Ovary (tissue), 9 donors: Measurements from ENCODE around the gene CTSH. TPM values are rescaled to one million over a fixed set of nuclear protein-coding genes. Genes with fewer than 3 reads are reported as not detected.
A peak's percentile ranks its signal among the peaks of the same experiment; 100 is the strongest.

Source experiments
- DNase-seq, 5 donors: peaks; one replicate each; pipeline ENCODE4 v3.0.0-alpha.2; 2019 to 2020
- H3K27ac ChIP-seq, 2 donors: fragments of 200-600 bp; one replicate each; pipeline versions ENCODE4 v1.5.1 to v1.8.0; 2019 to 2022
- H3K27me3 ChIP-seq: fragments of 200-600 bp; one replicate; pipeline ENCODE4 v1.8.0; 2022
- H3K36me3 ChIP-seq: fragments of 200-600 bp; sonication (generic); one replicate; pipeline ENCODE4 v1.5.1; 2019
- H3K4me1 ChIP-seq: one replicate; pipeline ENCODE4 v1.8.1; 2013; ENCODE audit warnings: mild to moderate bottlenecking, moderate library complexity; ENCODE audit not compliant: insufficient read depth
- H3K4me3 ChIP-seq: fragments of 200-600 bp; sonication (generic); one replicate; pipeline ENCODE4 v1.5.1; 2017
- H3K9me3 ChIP-seq, 2 donors: fragments of 200-600 bp in 1 of 2; sonication (generic) in 1 of 2; one replicate each; pipeline versions ENCODE4 v1.5.1 to v1.8.1; 2013 to 2019; ENCODE audit warnings: mild to moderate bottlenecking in 1 of 2, moderate library complexity in 1 of 2
- EP300 ChIP-seq: sonication (generic); formaldehyde crosslinking; IDR thresholded peaks from one replicate; pipeline ENCODE4 v1.6.1; 2017; ENCODE audit warnings: antibody characterized with exemption
- POLR2A ChIP-seq: fragments of 450-650 bp; IDR thresholded peaks from one replicate; pipeline ENCODE4 v1.6.1; 2017; ENCODE audit warnings: antibody characterized with exemption, mild to moderate bottlenecking, moderate library complexity
- WGBS, 3 donors: extraction: QIAGEN DNeasy Blood & Tissue Kit in 1 of 3; methylation state at CpG; one replicate each; pipeline versions ENCODE4 v1.1.5 to v1.1.7; 2013 to 2017; 5-methylcytosine and 5-hydroxymethylcytosine counted together
- intact Hi-C, 4 donors: fragments of 100-400 bp; cut with DNase I; formaldehyde crosslinking; loops; one replicate each; pipeline versions ENCODE4 v1.11.0 to v1.15.1; 2022 to 2023
- polyA plus RNA-seq, 2 donors: library from polyadenylated mRNA; stranded (reverse); fragments of 200-250 nt in 1 of 2; fragments of 350-450 nt in 1 of 2; fragmentation: Illumina TruSeq in 1 of 2; extraction: RNeasy Lipid Tissue Mini Kit (QIAGEN cat#74804) in 1 of 2; gene quantifications; one replicate each; pipeline ENCODE4 v1.2.3, GENCODE V29; 2013 to 2014
- total RNA-seq, 7 donors: library from RNA; depleted of rRNA in 2 of 7; stranded (reverse); fragments of >200 nt in 2 of 7; fragmentation: NEBNext Ultra II Directional in 3 of 7; extraction: Animal tissue kit (Norgen Biotek cat#: 25700) in 3 of 7; gene quantifications; one replicate each; pipeline versions ENCODE4 v1.1.0 to v1.2.4, GENCODE V29; 2016 to 2023
- TF ChIP-seq, protein P1 (sequence below), 3 donors: fragments of 450-650 bp in 2 of 3; fragments of 200-600 bp in 1 of 3; IDR thresholded peaks; one replicate each; pipeline versions ENCODE4 v1.5.1 to v1.8.0; 2016 to 2022; ENCODE audit warnings: antibody characterized with exemption in 3 of 3, mild to moderate bottlenecking in 1 of 3
- donor health status: DM: no; HTN: no; CAD: no; lungs with moderate emphysema.
- donor health status: DM: no; HTN: no; CAD: no.
- donor health status: Bipolar disorder and iron deficiency.
- donor health status: DM: yes; HTN: yes; CAD: no.
- donor health status: DM: no; HTN: no; CAD: no.
- donor health status: DM: yes; HTN: yes; CAD: no.

CTSH gene
- total and polyA plus RNA-seq, 9 donors: 84.3 to 197 (median 140) TPM

DNA sequence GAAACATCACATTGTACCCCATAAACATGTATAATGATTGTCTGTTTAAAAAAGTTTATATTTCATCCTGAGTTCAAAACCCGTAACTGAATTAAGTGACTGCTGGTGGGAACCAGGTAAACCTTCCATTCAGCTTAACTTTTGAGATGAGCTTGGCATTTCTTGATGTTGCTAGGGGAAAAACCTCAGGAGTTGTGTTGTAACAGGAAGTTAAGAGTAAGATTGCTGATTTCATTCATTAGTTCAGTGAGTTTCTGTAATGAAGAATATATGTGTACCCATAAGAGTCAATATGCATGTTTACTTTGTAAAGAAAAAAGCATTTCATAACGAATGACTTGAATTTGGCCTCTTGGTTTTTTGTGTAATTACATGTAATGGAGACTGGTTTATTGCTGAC, 32.5 kb downstream of the CTSH start:
- WGBS, 3 donors: 85 to 88% (median 85%) methylated on average over 2 of the region's 2 CpGs
- intact Hi-C loops: loop anchor here in 2 of 4 donors (5.0 to 10.0 kb wide), 2 partner anchors 70 to 272 kb away; no protein-coding TSS in a partner anchor
- no peaks in the 10 kb centered on the region for H3K27me3 ChIP-seq
- no peak overlapping the region for H3K27ac ChIP-seq
- no peaks in the 10 kb centered on the region for H3K9me3 ChIP-seq
- no peaks in the 10 kb centered on the region for H3K36me3 ChIP-seq
- TF ChIP-seq EP300: no peak
- TF ChIP-seq, protein P1, sequence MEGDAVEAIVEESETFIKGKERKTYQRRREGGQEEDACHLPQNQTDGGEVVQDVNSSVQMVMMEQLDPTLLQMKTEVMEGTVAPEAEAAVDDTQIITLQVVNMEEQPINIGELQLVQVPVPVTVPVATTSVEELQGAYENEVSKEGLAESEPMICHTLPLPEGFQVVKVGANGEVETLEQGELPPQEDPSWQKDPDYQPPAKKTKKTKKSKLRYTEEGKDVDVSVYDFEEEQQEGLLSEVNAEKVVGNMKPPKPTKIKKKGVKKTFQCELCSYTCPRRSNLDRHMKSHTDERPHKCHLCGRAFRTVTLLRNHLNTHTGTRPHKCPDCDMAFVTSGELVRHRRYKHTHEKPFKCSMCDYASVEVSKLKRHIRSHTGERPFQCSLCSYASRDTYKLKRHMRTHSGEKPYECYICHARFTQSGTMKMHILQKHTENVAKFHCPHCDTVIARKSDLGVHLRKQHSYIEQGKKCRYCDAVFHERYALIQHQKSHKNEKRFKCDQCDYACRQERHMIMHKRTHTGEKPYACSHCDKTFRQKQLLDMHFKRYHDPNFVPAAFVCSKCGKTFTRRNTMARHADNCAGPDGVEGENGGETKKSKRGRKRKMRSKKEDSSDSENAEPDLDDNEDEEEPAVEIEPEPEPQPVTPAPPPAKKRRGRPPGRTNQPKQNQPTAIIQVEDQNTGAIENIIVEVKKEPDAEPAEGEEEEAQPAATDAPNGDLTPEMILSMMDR (IDR thresholded peaks at IDR 0.05): no peak
- no peak for TF ChIP-seq POLR2A
- no peak overlapping the region for H3K4me3 ChIP-seq
- no peak for DNase-seq
- H3K4me1 ChIP-seq: peaks cover 4% of the 10 kb centered on the region

DNA sequence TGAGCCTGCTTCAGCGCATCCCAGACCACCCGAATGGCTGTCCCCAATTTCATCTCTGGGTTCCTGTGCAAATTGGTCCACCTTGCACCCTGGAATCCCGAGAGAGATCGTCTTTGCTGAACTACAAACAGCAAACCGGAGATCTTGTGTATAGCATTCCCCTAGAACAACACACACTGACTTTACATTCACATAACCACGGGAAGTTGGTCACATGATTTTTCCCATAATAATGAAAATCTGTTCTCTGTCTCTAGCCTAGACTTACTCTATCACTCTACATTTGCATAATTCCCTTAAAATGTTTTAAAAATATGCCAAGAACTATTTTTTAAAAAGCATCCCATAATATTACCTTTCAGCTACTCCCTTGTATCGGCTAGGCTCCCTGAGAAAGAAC, 34.6 kb downstream of the CTSH start:
- no peaks in the 10 kb centered on the region for H3K9me3 ChIP-seq
- no peak overlapping the region for H3K4me3 ChIP-seq
- H3K27ac ChIP-seq: no peak overlapping the region
- peaks cover 4% of the 10 kb centered on the region for H3K4me1 ChIP-seq
- TF ChIP-seq EP300 (no peak), POLR2A (no peak)
- TF ChIP-seq, protein P1 (IDR thresholded peaks at IDR 0.05): no peak
- no peaks in the 10 kb centered on the region for H3K27me3 ChIP-seq
- no peak for DNase-seq
- intact Hi-C loops: loop anchor here in 2 of 4 donors (5.0 to 10.0 kb wide), 2 partner anchors 72 to 275 kb away; no protein-coding TSS in a partner anchor
- WGBS, 3 donors: 66 to 70% (median 67%) methylated on average over 7 of the region's 7 CpGs
- H3K36me3 ChIP-seq: no peaks in the 10 kb centered on the region

DNA sequence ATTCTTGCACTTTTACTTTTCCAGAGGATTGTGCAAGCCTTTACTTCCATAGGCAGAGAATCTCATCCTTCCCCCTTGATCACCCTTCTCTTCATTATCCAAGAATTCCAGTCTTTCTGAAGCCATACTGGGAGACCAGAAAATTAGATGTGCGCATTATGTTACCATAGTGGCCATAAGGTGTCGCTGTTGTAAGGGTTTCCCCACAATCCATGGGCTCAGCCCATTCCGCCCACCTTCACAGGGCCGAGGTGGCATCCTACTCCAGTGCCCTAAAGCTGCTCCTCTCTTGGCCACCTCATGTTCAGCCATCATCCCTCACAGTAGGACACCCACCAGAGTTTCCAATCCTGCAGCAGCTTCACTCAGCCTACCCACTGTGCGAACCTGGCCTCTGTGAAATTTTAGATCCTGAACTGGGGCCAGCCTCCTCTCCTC, 35.0 kb downstream of the CTSH start:
- TF ChIP-seq POLR2A: no peak
- TF ChIP-seq, protein P1 (IDR thresholded peaks at IDR 0.05): peak; percentile 37 to 68 (median 46)
- TF ChIP-seq EP300: no peak
- peak in 2 of 5 donors; percentile 44 to 58 for DNase-seq

GRCh38 chr15:78909160-78909695, 35.6 kb downstream of the CTSH start:
- no peak for DNase-seq
- WGBS, 3 donors: 43 to 55% (median 48%) methylated on average over 3 of the region's 3 CpGs
- Histone ChIP-seq H3K27ac (no peak overlapping the region), H3K4me1 (peaks cover 4% of the 10 kb centered on the region), H3K4me3 (no peak overlapping the region), H3K9me3 (no peaks in the 10 kb centered on the region), H3K27me3 (no peaks in the 10 kb centered on the region), H3K36me3 (no peaks in the 10 kb centered on the region)
- intact Hi-C loops: no loop called here
- no peak for TF ChIP-seq POLR2A

More for the DNA sequence above, 35.0 kb downstream of the CTSH start:
- intact Hi-C loops: loop anchor here in 2 of 4 donors (5.0 to 10.0 kb wide), 2 partner anchors 72 to 275 kb away; no protein-coding TSS in a partner anchor
- Histone ChIP-seq H3K4me1 (peaks cover 4% of the 10 kb centered on the region), H3K27ac (no peak overlapping the region), H3K4me3 (no peak overlapping the region), H3K9me3 (no peaks in the 10 kb centered on the region), H3K36me3 (no peaks in the 10 kb centered on the region), H3K27me3 (no peaks in the 10 kb centered on the region)
- 56 to 61% (median 60%) methylated on average over 5 of the region's 5 CpGs for WGBS, 3 donors

DNA sequence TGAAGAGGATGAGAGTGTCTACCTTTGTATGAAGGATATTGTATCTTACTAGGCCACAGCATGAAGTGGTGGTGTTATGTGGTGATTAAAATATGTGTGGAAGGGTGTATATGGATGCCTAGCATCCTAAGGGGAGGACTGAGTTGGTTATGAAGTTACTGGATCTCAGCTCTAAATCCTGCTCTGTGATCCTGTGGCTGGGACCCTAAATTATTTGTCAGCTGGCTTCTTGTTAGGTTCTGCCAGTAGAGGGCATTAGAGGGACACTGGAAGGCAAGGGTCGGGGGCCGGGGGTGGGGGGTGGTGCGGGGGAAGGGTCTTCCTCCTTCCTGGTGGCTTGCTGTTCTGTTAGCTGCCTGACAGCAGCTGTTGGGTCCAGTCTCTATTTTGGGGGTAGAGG, 37.3 kb downstream of the CTSH start:
- H3K4me3 ChIP-seq: no peak overlapping the region
- WGBS, 3 donors: 32 to 40% (median 39%) methylated on average over 3 of the region's 3 CpGs
- intact Hi-C loops: no loop called here
- H3K36me3 ChIP-seq: no peaks in the 10 kb centered on the region
- TF ChIP-seq, protein P1 (IDR thresholded peaks at IDR 0.05): no peak
- TF ChIP-seq EP300 (no peak), POLR2A (no peak)
- peaks cover 2% of the 10 kb centered on the region for H3K4me1 ChIP-seq
- no peak for DNase-seq
- no peaks in the 10 kb centered on the region for H3K27me3 ChIP-seq
- H3K27ac ChIP-seq: no peak overlapping the region
- H3K9me3 ChIP-seq: no peaks in the 10 kb centered on the region
